ENCODE measurements around the gene PBRM1.

PBRM1 gene

DNA sequence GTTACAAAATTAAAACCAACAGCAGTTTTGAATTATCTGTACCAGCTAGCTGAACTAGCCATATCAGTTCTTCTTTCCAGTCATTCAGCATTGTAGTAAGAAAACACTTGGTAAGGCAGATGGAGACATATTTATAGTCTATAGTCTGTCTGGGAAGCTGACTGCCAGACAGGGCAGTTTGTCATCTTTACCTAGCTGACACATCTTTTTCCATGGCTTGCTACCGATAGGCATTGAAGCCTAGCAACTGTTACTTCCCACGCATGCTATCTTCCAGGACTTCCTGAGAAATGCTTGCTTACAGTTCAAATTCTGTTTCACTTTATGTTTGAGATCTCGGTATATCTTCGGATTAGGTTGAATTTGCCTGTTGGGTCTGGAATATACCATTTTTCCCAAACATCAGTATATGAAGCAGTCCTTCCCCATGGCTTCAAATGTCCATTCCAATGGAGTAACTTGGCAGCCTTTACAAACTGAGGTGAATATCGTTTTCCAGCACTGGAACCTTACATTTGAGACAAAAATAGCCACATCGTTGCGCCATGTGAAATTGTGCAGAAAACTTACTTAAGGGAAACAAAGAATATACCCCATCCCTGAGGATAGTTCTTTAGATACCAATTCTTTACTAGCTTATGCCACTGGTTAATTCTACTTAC lies 8.9 kb upstream of the PBRM1 start:
- in situ Hi-C loops (cut with MboI; ENCODE audit: low pct_unique_long_range_greater_than_20kb, low sequenced_read_pairs, unreplicated experiment): no loop called here
- no peak for TF ChIP-seq CTCF (IDR thresholded peaks at IDR 0.05; ENCODE audit: extremely low read depth, insufficient read depth, missing control alignments)
- DNase-seq (ENCODE audit: low spot score): no peak

GRCh38 chr3:52693071-52693470 lies 7.4 kb upstream of the PBRM1 start:
- in situ Hi-C loops (cut with MboI; ENCODE audit: low pct_unique_long_range_greater_than_20kb, low sequenced_read_pairs, unreplicated experiment): no loop called here
- no peak for TF ChIP-seq CTCF (IDR thresholded peaks at IDR 0.05; ENCODE audit: extremely low read depth, insufficient read depth, missing control alignments)
- DNase-seq (ENCODE audit: low spot score): no peak

GRCh38 chr3:52690560-52690959 lies 4.8 kb upstream of the PBRM1 start:
- in situ Hi-C loops (cut with MboI; ENCODE audit: low pct_unique_long_range_greater_than_20kb, low sequenced_read_pairs, unreplicated experiment): no loop called here
- no peak for DNase-seq (ENCODE audit: low spot score)
- TF ChIP-seq CTCF (IDR thresholded peaks at IDR 0.05; ENCODE audit: extremely low read depth, insufficient read depth, missing control alignments): no peak

DNA sequence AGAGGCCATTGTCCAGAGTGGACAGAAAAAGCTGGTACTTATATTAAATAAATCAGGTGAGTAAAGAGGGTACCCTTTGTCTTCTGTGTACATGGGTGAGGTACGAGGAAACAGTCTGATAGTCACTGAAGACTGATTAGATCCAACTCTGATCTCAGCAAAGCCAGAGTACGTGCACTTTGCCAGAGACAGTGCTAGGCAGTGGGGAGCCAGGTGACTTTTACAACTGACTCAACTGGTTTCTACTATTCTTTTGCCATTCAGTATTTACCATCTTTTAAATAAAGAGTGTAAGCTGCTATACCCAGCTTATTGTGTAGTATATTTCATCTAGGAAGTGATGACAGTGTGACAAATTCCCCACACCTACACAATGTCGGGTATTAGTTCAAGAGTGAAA lies 3.4 kb upstream of the PBRM1 start:
- in situ Hi-C loops (cut with MboI; ENCODE audit: low pct_unique_long_range_greater_than_20kb, low sequenced_read_pairs, unreplicated experiment): no loop called here

GRCh38 chr3:52688266-52688665 lies 2.6 kb upstream of the PBRM1 start:
- no peak for TF ChIP-seq CTCF (IDR thresholded peaks at IDR 0.05; ENCODE audit: extremely low read depth, insufficient read depth, missing control alignments)
- in situ Hi-C loops (cut with MboI; ENCODE audit: low pct_unique_long_range_greater_than_20kb, low sequenced_read_pairs, unreplicated experiment): no loop called here
- no peak for DNase-seq (ENCODE audit: low spot score)

More for the DNA sequence above, 3.4 kb upstream of the PBRM1 start:
- DNase-seq (ENCODE audit: low spot score): no peak
- TF ChIP-seq CTCF (IDR thresholded peaks at IDR 0.05; ENCODE audit: extremely low read depth, insufficient read depth, missing control alignments): no peak

DNA sequence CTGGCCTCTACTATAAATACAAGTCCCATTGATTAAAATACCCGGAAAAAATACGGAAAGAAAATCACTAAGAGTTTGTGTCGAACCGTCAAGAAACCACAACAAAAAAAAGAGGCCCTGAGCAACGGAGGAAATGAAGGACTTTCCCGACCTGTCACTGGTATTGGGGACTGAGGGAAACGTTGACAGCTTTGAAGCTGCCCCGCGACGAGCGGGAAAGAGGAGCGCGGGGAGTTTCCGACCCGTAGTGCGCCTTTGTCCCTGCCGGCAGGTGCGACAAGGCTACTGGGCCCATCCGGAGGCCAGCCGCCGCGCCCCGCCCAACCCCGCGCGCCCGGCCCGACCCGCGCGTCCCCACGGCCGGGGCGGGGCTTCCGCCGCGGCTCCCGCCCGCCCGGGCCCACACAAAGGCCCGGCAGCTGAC lies 416 bp downstream of the PBRM1 start:
- peak; percentile 96 for DNase-seq (ENCODE audit: low spot score)
- in situ Hi-C loops (cut with MboI; ENCODE audit: low pct_unique_long_range_greater_than_20kb, low sequenced_read_pairs, unreplicated experiment): no loop called here
- TF ChIP-seq CTCF (IDR thresholded peaks at IDR 0.05; ENCODE audit: extremely low read depth, insufficient read depth, missing control alignments): no peak

Measured in GM13977 (cell line).